ENCODE data around the gene HMOX2.
A peak's percentile ranks its signal among the peaks of the same experiment; 100 is the strongest.

The HMOX2 gene

DNA sequence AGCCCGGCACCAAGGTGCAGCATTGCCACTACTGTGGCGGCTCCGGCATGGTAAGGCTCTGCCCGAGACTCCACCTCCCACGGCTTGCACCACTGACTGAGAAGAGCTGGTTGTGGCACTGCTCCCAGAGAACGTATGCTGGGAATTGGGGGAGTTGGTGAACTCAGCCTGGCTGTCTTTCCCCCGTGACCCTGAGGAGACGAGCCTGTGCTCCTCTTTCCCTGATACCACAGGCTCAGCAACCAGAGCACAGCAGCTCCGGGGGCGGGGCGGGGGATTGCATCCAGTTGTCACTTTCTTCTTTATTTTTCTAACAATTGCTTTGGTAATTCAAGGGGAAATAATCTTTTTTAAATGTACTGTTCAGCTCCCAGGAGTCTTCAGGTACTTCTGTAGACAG lies 33.8 kb upstream of the HMOX2 start:
- no peak for FAIRE-seq
- no peak for TF ChIP-seq POU2F2 (IDR thresholded peaks at IDR 0.05; ENCODE audit: low read depth, low read length)
- no peak for TF ChIP-seq TAF1 (IDR thresholded peaks at IDR 0.05; ENCODE audit: low read depth, low read length)
- TF ChIP-seq SPI1 (IDR thresholded peaks at IDR 0.05; ENCODE audit: low read depth, low read length) = no peak
- no peak for TF ChIP-seq PAX5 (IDR thresholded peaks at IDR 0.05; ENCODE audit: insufficient read depth, low read length, severe bottlenecking)
- no peak for TF ChIP-seq POLR2A (IDR thresholded peaks at IDR 0.05; ENCODE audit: low read depth, low read length)
- no peak for TF ChIP-seq POLR2AphosphoS5 (IDR thresholded peaks at IDR 0.05; ENCODE audit: low read depth, low read length)
- no peak for DNase-seq (ENCODE audit: insufficient read length, low spot score)

DNA sequence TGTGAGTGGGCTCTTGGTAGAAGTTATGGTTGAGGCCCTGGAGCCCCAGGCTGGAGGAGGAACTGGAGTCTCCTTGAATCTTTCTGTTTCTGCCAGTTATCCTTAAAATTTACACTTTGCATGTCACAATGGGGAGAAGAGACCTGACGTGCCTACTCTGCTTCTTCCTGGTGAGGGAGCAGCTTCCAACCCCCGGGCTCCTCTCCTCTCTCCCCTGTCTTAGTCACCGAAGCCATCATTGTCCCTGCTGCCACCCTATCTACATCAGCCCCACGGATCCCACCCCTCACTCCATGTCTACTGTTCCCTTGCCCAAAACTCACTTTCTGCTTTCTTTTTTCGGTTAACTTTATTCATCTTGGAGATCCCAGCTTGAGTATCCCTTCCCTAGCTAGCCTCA lies 32.9 kb upstream of the HMOX2 start:
- FAIRE-seq = no peak

DNA sequence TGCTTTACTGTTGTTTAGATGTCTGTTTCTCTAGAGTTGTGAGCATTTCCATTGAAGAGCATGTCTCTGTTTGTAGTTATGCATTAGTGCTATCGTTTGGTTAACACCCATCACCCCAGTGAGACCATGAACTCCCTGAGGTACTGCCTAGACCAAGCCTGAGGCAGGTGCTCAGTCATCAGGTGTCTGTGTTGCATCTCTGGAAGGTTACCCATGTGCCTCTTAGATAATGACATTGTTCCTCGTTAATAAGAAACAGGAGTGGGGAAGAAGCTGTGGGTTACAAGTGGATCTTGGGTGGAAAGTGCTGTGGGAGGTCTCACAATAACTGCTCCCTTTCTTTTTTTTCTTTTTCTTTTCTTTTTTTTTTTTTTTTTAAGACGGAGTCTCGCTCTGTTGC lies 32.2 kb upstream of the HMOX2 start:
- no peak for TF ChIP-seq POLR2A (IDR thresholded peaks at IDR 0.05; ENCODE audit: low read depth, low read length)
- FAIRE-seq (no peak), DNase-seq (ENCODE audit: insufficient read length, low spot score) (no peak)

More for the DNA sequence above, 32.9 kb upstream of the HMOX2 start:
- no peak for DNase-seq (ENCODE audit: insufficient read length, low spot score)
- TF ChIP-seq POLR2A (IDR thresholded peaks at IDR 0.05; ENCODE audit: low read depth, low read length) (no peak), SPI1 (IDR thresholded peaks at IDR 0.05; ENCODE audit: low read depth, low read length) (no peak), TAF1 (IDR thresholded peaks at IDR 0.05; ENCODE audit: low read depth, low read length) (no peak), POLR2AphosphoS5 (IDR thresholded peaks at IDR 0.05; ENCODE audit: low read depth, low read length) (no peak)

DNA sequence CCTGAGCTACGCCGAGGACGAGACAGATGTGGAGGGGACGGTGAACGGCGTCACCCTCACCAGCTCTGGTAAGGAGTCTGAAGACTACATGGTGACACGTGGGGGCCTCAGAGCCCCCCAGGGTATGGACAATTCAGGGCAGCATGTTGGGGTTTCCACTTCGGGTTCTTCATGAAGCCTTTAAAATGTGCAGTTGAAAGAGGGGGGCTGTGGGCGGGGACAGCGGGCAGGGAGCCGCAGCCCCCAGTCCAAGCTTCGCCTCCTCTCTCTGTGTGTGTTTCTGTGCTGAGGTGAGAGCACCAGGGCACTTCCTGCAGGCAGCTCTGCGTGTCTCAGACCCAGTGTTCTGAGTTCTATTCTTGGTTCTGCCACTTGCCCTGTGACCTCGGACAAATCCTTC lies 25.8 kb upstream of the HMOX2 start:
- DNase-seq (ENCODE audit: insufficient read length, low spot score) = no peak
- TF ChIP-seq TAF1 (IDR thresholded peaks at IDR 0.05; ENCODE audit: low read depth, low read length) = no peak
- no peak for TF ChIP-seq POU2F2 (IDR thresholded peaks at IDR 0.05; ENCODE audit: low read depth, low read length)
- TF ChIP-seq POLR2AphosphoS5 (IDR thresholded peaks at IDR 0.05; ENCODE audit: low read depth, low read length) = no peak
- TF ChIP-seq SPI1 (IDR thresholded peaks at IDR 0.05; ENCODE audit: low read depth, low read length) = no peak
- TF ChIP-seq POLR2A (IDR thresholded peaks at IDR 0.05; ENCODE audit: low read depth, low read length) = no peak
- TF ChIP-seq PAX5 (IDR thresholded peaks at IDR 0.05; ENCODE audit: insufficient read depth, low read length, severe bottlenecking) = no peak
- no peak for FAIRE-seq

DNA sequence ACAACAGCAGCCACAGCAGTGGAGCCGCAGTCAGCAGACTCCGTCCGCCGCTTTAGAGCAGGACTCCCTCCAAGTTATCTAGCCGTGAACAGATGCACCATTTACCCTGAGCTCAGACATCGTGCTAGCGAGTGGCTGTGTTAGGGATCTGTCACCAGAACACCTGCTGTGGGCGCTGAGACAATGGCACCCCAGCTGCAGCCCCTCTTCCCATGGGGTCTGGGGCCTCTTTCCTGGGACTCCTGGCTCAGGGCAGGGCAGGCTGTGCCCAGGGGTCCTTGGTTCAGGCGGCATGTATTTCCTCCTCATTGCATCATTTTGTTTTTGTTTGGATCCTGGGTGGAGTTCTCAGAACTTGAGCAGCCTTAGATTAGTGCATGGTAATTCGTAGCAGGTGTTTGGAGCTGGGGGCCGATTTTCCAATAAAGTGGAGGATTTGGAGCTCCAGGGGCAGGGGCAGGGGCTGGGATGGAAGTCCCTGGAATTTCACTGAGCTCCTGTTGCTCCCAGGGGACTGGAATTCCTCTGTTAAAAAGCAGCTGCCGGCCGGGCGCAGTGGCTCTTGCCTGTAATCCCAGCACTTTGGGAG lies 25.2 kb upstream of the HMOX2 start:
- FAIRE-seq = no peak
- DNase-seq (ENCODE audit: insufficient read length, low spot score) = no peak
- TF ChIP-seq PAX5 (IDR thresholded peaks at IDR 0.05; ENCODE audit: insufficient read depth, low read length, severe bottlenecking) = no peak
- no peak for TF ChIP-seq POLR2AphosphoS5 (IDR thresholded peaks at IDR 0.05; ENCODE audit: low read depth, low read length)
- TF ChIP-seq POLR2A (IDR thresholded peaks at IDR 0.05; ENCODE audit: low read depth, low read length) = no peak
- TF ChIP-seq SPI1 (IDR thresholded peaks at IDR 0.05; ENCODE audit: low read depth, low read length) = no peak

DNA sequence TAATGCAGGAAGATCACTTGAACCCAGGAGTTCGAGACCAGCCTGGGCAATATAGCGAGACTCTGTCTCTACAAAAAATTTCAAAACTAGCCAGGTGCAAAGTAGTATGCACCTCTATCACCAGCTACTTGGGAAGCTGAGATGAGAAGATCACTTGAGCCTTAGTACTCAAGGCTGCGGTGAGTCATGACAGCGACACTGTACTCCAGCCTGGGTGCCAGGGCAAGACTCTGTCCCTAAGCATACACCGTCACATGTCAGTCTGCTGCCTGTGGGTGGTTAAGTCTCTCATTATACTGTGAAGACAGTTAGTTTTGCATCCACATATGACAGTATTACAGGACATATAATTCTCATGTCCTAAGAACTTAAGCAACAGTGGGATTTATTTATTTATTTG lies 23.5 kb upstream of the HMOX2 start:
- FAIRE-seq (peak; percentile 41), DNase-seq (ENCODE audit: insufficient read length, low spot score) (no peak)
- no peak for TF ChIP-seq POLR2AphosphoS5 (IDR thresholded peaks at IDR 0.05; ENCODE audit: low read depth, low read length)
- no peak for TF ChIP-seq POLR2A (IDR thresholded peaks at IDR 0.05; ENCODE audit: low read depth, low read length)
- no peak for TF ChIP-seq TAF1 (IDR thresholded peaks at IDR 0.05; ENCODE audit: low read depth, low read length)

DNA sequence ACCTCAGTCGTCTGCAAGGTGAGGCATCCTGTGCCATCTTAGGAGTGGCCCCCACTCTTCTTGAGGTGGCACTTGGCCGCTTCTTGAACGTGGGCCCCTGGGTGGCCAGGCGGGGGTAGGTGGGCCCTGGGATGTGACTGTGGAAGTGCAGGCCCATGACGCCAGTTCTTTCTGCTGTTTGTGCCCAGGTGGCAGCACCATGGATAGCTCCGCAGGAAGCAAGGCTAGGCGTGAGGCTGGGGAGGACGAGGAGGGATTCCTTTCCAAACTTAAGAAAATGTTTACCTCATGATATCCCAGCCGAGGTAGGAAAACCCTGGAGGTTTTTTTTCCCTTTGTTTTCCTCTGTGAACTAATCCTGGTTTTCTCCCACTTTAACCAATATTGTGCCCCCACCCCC lies 21.6 kb upstream of the HMOX2 start:
- DNase-seq (ENCODE audit: insufficient read length, low spot score) (no peak), FAIRE-seq (no peak)
- TF ChIP-seq PAX5 (IDR thresholded peaks at IDR 0.05; ENCODE audit: insufficient read depth, low read length, severe bottlenecking) = no peak
- TF ChIP-seq POLR2A (IDR thresholded peaks at IDR 0.05; ENCODE audit: low read depth, low read length) = no peak
- TF ChIP-seq TAF1 (IDR thresholded peaks at IDR 0.05; ENCODE audit: low read depth, low read length) = no peak
- no peak for TF ChIP-seq POU2F2 (IDR thresholded peaks at IDR 0.05; ENCODE audit: low read depth, low read length)
- no peak for TF ChIP-seq POLR2AphosphoS5 (IDR thresholded peaks at IDR 0.05; ENCODE audit: low read depth, low read length)
- TF ChIP-seq SPI1 (IDR thresholded peaks at IDR 0.05; ENCODE audit: low read depth, low read length) = no peak

DNA sequence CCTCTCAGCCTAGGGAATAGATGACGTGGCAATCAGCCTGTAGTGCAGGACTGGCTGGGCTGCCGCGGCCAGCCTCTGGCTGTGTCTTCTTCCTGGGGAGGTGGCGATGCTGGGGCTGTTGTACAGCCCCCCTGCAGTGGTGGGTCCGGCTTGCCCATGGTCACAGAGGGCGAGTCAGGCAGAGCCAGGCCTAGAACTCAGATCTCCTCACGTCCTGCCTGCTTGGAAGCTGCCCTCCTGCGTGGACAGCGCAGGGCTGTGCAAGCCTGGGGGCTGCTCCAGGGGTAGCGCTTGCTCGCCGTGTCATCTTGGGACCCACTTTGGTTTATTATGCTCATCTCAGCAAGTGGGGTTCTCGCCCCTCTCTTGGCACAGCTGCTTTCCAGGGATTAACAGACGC lies 21.1 kb upstream of the HMOX2 start:
- TF ChIP-seq TAF1 (IDR thresholded peaks at IDR 0.05; ENCODE audit: low read depth, low read length) = no peak
- TF ChIP-seq SPI1 (IDR thresholded peaks at IDR 0.05; ENCODE audit: low read depth, low read length) = no peak
- no peak for TF ChIP-seq POLR2A (IDR thresholded peaks at IDR 0.05; ENCODE audit: low read depth, low read length)
- no peak for TF ChIP-seq PAX5 (IDR thresholded peaks at IDR 0.05; ENCODE audit: insufficient read depth, low read length, severe bottlenecking)
- TF ChIP-seq POLR2AphosphoS5 (IDR thresholded peaks at IDR 0.05; ENCODE audit: low read depth, low read length) = no peak
- TF ChIP-seq POU2F2 (IDR thresholded peaks at IDR 0.05; ENCODE audit: low read depth, low read length) = no peak
- FAIRE-seq (no peak), DNase-seq (ENCODE audit: insufficient read length, low spot score) (no peak)

DNA sequence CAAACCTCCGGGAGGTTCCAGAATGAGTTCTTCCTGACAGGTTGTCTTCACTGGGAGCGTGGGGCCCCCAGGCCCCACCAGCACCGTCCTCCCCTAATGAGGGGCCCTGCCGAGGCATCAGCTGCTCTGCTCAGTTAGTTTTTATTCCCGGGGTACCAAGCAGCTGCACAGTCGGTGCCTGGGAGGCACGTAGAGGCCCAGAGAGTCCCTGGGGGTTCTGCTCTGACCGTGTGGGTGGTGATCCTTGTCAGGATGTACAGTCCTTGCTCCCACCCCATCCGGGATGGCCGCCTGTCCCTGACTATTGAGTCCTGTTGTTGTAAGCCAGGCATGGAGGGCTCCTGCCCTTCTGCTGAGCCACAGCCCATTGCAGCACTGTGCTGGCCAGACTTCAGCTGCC lies 20.2 kb upstream of the HMOX2 start:
- TF ChIP-seq TAF1 (IDR thresholded peaks at IDR 0.05; ENCODE audit: low read depth, low read length) (no peak), POLR2A (IDR thresholded peaks at IDR 0.05; ENCODE audit: low read depth, low read length) (no peak; the same call in 1 of the 2 replicates), POU2F2 (IDR thresholded peaks at IDR 0.05; ENCODE audit: low read depth, low read length) (no peak), SPI1 (IDR thresholded peaks at IDR 0.05; ENCODE audit: low read depth, low read length) (no peak), PAX5 (IDR thresholded peaks at IDR 0.05; ENCODE audit: insufficient read depth, low read length, severe bottlenecking) (no peak), POLR2AphosphoS5 (IDR thresholded peaks at IDR 0.05; ENCODE audit: low read depth, low read length) (no peak)
- no peak for FAIRE-seq
- no peak for DNase-seq (ENCODE audit: insufficient read length, low spot score)

DNA sequence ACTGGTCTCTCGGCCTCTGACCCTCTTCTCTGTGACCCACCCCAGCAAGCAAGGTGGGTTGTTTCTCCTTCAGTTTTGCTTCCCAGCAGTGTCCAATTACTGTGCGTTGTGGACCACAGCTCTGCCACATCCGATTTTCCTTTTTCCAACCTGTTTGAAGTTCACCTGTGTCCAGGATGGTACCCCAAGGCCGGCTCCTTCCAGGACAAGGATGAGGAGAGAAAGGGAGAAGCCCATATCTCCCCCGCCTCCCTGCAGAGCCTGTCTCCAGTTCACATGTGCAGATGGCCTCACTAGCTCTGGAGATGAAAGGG lies 15.3 kb upstream of the HMOX2 start:
- FAIRE-seq (no peak), DNase-seq (ENCODE audit: insufficient read length, low spot score) (no peak)
- no peak for TF ChIP-seq SPI1 (IDR thresholded peaks at IDR 0.05; ENCODE audit: low read depth, low read length)
